GDM1 (cell line): Measurements from ENCODE around the gene CPNE7.

Experiments used
- DNase-seq: peaks from one replicate; lab custom pipeline; 2025; lab: John Stamatoyannopoulos, UW

The CPNE7 gene

GRCh38 chr16:89602952-89603590 lies 27.5 kb downstream of the CPNE7 start:
- no peak for DNase-seq

GRCh38 chr16:89604764-89605163 lies 29.2 kb downstream of the CPNE7 start:
- no peak for DNase-seq

- no peak for DNase-seq
Measured at GRCh38 chr16:89605186-89605970, 29.8 kb downstream of the CPNE7 start.

GRCh38 chr16:89606006-89606405 lies 30.4 kb downstream of the CPNE7 start:
- DNase-seq = no peak

DNA sequence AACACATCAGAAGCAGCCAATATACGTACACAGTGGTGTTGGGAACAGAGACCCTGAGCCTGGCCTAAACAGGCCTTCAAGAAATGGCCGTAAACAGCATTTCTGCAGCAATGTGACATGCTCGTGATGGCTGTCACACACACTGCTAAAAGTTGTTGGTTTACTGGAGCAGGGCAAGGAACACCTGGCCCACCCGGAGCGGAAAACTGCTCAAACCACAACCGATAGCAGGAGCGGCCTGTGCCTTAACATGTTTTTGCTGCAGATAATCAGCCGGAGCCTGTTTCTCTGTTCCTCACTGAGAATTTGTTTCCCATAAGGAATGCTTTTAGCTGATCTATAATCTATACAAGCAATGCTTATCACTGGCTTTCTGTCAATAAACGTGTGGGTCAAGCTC lies 31.9 kb downstream of the CPNE7 start:
- DNase-seq = no peak

DNA sequence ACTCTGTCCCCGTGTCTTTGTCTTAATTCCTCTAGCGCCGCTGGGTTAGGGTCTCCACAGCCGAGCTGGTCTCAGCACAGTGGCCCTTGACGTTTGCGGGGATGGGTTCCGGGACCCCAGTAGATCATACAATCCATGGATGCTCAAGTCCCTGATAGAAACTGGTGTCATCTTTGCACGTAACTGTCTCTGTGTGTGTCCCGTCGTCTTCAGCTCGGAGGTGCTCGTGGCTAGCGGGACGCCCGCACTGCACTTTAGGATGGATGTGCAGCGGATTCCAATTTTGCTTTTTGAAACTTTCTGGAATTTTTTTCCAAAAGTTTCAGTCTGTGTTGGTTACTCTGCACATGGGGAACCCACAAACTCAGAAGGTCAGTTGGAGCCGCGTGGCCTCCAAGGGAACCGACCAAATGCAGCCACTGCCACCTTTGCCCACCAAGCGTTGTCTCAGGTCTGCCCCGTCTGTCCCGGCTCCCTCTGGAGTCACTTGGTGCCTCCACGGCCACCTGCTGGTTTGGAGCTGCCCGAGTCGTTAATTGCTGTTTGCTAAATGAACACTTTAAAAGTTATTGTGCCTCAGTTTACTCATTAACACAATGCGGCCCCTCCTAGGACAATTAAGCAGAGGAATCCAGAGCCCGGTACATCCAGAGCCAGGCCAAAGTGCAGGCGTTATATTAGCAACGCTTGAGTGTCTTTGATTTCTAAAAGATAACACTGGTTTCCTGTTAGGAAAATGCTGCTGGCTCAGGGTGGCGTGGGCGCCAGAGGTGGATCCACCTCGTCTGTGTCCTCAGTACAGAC lies 32.6 kb downstream of the CPNE7 start:
- DNase-seq = no peak

DNA sequence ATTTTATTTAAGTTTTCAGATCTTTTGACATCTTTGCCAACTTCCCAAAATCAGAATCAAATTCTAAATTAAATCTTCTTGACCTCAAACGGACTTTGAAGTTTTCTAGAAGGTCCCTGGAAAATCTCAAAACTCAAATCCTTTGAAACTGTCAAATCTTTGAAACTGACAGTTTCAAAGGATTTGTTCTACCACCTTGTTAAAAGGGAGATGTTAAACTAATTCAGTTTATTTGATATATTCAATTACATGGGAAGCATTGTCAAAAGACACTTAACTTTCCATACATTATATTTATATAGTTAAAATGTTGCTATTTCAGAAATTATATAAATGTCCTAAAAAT lies 34.5 kb downstream of the CPNE7 start:
- no peak for DNase-seq

- no peak for DNase-seq
Measured at GRCh38 chr16:89612415-89613166, 37.0 kb downstream of the CPNE7 start.

DNA sequence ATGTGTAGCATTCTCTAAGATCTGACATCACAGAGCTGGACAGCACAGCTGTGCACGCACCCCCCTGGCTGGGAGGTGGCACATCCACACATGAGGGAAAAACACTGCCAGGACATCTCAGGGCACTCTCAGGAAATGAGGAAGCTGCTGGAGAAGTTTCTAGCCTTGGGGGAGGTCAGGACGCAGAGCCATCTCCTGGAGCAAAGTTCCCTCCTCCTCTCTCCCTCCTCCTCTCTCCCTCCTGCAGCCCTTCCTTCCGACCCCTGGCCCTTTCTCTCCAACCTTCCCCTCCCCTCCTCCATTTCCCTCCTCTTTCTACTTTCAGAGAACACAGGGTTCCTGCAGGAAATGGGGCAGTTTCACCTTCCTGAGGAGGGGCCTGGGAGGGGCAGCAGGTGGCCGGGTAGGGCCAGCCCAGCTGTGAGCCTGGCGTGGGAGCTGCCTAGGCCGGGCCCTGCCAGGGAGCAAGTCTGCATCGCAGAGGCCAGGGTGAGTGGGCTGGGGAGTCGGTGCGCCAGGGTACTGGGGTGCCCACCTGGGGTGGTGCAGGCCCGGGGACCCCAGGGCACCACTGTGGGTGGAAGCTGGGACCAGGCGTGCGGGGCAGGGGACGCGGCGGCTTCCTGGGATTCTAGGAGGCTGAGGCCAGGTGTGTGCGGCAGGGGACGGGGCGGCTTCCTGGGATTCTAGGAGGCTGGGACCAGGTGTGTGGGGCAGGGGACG lies 37.8 kb downstream of the CPNE7 start, which contains the start of gene DPEP1:
TSS of gene DPEP1 (plus strand) at position 412 of the 723 bp plus-strand sequence. CDS start 16,769 bp downstream, outside the sequence.
- peak; percentile 40 for DNase-seq

DNA sequence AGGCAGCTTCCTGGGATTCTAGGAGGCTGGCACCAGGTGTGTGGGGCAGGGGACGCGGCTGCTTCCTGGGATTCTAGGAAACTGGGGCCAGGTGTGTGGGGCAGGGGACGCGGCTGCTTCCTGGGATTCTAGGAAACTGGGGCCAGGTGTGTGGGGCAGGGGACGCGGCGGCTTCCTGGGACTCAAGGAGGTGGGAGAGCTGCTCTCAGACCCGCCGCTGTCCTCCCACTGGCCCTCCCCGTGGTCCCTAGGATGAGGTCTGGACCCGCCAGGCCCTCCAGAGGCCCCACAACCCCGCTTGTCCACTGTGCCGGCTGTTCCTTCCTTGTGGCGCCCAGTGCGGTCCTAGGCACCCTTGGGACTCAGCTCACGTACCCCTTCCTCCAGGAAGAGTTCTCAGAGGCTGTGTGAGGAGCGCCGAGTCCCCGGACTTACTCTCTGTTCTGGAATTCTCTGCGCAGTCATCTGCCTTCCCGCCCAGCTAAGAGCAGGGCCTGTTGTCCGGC lies 38.4 kb downstream of the CPNE7 start:
- no peak for DNase-seq

- no peak for DNase-seq
Measured at GRCh38 chr16:89615176-89615575, 39.6 kb downstream of the CPNE7 start.

DNA sequence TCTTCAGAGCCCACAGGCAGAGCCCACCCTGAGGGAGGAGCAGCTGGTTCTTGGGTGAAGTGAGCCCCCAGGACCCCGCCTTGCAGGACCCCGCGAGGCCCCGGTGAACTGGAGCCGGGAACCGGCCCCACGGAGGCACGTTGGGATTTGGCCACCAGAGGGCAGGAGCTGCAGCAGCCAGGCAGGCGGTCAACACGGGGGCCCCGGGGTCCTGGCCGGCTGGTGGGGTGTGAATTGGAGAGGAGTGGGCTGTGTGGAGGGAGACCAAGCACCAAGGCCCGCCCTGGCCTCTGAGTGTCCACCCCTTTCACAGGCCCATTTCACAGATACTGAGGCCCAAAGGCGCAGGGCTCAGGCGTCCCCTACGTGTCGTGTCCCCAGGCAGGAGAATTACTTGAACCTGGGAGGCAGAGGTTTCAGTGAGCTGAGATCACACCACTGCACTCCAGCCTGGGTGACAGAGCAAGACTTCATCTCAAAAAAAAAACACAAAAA lies 40.1 kb downstream of the CPNE7 start:
- no peak for DNase-seq

DNA sequence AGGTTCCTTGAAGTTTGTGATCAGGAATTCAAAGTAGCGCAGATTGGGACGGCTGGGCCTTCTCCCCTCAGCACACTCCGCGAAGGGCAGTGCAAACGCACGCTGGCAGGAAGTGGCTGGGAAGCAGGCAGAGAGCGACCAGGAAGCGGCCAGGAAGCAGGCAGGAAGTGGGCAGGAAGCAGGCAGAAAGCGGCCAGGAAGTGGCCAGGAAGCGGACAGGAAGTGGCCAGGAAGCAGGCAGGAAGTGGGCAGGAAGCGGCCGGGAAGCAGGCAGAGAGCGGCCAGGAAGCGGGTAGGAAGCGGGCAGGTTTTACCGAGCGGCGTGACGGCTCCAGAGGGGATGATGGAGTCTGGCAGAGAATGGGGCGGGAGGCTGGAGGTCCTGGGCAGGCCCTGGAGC lies 41.1 kb downstream of the CPNE7 start:
- no peak for DNase-seq

DNA sequence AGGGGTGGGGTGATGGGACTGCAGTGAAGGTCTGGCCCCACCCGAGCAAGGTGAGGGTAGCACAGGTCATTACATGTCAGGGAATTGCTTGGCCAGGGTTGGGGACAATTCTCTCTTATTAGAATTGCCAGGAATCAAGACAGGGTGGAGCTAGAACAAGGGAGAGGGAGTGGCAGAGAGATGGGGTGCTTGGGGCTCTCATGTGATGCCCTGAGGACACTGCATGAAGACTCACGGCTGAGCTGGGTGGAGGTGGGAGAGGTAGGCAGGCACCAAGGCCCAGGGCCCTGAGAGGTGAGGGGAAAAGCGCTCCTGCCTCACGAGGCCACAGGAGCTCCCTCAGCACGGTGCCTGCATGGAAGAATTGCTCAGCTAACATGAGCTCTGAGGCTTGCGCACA lies 41.5 kb downstream of the CPNE7 start:
- no peak for DNase-seq

GRCh38 chr16:89618109-89618998 lies 42.8 kb downstream of the CPNE7 start:
- no peak for DNase-seq

- DNase-seq = no peak
Measured at GRCh38 chr16:89619840-89620239, 44.3 kb downstream of the CPNE7 start.

DNA sequence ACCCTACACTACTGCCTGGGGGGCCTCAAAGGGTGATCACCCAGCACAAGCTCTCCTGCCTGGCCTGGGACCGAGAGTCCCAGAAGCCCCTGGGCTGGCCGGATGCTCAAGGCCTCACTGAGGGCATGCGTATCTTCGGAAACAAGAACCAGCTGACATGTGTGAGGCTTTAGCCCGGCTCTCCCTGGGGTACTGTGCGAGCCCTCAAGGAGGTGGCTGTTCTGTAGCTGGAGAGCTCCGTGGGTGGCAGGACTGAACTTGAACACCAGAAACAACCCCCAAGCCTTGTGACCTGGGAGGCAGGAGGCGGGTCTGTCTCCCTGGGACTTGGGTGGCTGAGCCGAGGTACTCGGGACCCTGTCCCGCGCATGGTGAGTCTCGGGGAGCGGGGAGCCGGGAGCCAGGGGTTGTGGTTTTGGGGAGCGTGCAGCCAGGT lies 44.9 kb downstream of the CPNE7 start:
- DNase-seq = no peak

DNA sequence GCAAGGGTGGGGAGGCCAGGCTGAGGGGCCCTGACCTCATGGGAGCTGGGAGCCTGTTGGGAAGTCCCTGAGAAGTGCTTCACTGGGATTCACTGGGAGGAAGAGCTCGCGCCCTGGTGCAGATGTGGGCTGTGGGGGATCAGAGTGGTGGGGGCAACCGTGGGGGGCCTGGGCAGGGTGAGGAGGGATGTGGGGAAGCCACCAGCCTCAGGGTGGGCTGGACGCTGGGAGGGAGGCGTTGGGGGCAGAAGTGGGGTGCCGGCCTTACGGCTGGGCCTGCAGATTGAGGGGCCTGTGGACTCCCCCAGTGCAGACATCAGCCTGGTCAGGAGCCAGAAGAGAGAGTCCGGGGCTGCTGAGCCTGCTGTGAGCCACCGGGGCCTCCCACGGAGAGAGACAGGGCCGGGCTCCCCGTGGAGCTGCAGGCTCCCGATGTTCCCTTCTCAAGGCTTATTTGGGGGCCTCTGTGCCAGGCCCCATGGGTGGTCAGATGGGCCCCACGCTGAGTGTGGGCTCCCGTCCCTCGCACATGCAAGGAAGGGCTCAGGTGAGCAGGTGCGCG lies 45.7 kb downstream of the CPNE7 start:
- no peak for DNase-seq

- DNase-seq = no peak
Measured at GRCh38 chr16:89621698-89622409, 46.3 kb downstream of the CPNE7 start.
